Stimulated activated naive CD4-positive, alpha-beta T cell treated with Interleukin-2 at 50 U/mL for 16 hours (primary cell): ENCODE data around the gene CIAO2A.
"Not testable (repeated sequence)": the region's sequence is repeated elsewhere in the genome, so short reads cannot be mapped to it uniquely, and the experiment has no call there.

Experiments used
- DNase-seq: peaks from one replicate; lab custom pipeline; 2025; lab: John Stamatoyannopoulos, UW

The CIAO2A gene

GRCh38 chr15:64093627-64094417 is at the start of gene CIAO2A:
Gene CIAO2A, minus strand, starts transcription at chr15:64093838. Its CDS starts 70 bp downstream, at chr15:64093768.
- DNase-seq = peak; percentile 93

GRCh38 chr15:64143276-64143675 is 49.6 kb upstream of the CIAO2A start:
- DNase-seq = no peak

DNA sequence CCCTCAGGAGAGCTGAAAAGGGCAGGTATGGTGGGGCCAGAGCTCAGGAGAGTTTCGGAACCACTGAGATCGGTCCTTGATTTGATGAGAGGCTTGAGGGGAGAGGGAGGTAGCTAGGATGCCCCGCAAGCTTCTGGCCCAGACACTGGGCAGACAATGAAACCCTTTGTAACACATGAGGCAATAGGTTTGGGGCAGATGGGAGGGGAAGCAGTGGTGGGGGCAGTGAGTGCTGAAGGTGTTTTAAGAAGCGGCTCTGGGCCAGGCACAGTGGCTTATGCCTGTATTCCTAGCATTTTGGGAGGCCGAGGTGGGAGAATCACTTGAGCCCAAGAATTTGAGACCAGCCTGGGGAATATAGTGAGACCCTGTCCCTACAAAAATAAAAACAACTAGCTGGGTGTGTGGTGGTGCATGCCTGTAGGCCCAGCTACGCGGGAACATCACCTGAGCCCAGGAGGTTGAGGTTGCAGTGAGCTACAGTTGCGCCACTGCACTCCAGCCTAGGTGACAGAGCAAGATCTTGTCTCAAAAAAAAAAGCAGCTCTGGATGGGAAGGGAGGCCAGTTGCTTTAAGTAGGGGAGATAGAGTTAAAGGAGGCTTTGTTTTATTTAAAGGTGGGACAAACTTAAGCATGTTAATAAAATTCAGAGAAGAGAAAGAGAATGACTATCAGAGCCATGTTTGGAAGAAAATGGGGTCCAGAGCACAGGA is 48.3 kb upstream of the CIAO2A start:
- no peak for DNase-seq

DNA sequence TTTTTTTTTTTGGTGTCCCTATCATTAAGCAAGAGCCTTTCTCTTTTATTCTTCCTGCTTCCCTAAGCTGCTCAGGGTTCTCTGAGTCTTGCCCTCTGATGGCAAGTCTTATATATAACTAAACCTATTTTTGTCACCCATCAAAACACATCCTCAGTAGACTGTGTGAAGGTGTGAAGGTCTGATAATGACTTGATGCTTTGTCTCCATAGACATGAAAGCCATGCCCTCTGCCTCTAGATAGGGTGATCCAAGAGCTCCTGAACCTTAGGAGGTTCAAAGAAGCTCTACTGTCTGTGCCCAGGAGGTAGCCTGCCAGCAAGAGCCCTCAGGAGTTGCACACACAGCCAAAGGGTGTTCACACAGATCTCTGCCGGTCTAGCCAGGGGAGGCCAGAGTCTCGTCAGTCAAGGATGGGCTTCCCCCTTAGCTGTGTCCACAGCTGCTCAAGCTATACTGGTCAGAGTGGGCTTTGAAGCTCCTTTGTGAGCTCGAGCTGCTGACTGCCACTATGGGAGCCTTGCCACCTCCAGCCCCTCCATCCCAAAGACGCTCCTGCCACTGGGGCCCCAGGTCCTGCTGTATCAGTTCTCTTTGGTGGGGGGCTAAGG is 44.8 kb upstream of the CIAO2A start:
- no peak for DNase-seq

DNA sequence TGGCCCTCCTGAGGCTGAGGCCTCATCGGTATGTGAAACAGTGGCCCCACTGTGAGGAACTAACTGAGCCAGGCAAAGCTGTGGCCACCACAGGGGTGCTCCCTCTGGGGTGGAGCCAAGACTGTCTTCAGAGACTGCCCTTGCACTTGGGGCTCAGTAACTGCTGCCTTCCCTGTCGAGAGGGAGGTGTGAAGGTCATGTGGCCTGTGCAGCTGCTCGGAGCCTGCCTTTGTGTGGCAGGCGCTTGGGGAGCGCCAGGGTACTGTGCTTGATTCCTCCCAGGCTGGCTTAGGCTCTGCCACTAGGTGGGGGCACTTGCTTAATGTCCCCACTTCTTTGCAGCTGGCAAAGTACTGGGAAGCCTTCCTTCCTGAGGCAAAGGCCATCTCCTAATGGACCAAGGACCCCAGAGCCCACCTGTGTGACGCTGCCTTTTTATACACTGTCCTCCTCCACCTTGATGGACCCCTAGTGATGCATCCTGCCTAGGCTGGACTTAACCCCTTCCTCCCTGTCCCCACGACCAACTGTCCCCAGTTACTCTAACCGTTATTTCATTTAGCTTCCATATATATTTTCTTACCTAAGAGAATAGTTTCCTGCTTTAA is 43.7 kb upstream of the CIAO2A start:
- DNase-seq = no peak

DNA sequence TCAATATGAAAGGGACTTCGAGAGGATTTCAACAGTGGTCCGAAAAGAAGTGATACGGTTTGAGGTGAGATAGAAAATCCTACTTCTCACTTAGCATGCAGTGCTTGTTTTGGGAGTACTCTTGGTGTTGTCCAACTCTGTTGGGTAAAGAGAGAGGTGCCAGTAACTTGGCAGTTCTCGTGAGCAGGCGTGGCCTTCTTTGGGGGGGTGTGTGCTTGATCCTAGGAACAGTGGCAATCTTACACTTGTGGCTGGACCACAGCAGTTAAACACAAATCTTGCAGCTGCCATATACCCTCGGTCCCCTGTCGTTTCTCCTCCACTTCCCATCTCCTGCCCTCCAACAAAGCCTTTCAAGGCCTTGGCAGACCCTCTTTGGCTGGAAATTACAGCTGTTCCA is 42.7 kb upstream of the CIAO2A start:
- DNase-seq = no peak

- DNase-seq = no peak
These were observed 40.7 kb upstream of the CIAO2A start for GRCh38 chr15:64134345-64134829.

GRCh38 chr15:64133623-64134344 is 40.1 kb upstream of the CIAO2A start:
- no peak for DNase-seq

- no peak for DNase-seq
These were observed 38.6 kb upstream of the CIAO2A start for GRCh38 chr15:64132217-64132616.

- no peak for DNase-seq
These were observed 37.9 kb upstream of the CIAO2A start for GRCh38 chr15:64131547-64131946.

DNA sequence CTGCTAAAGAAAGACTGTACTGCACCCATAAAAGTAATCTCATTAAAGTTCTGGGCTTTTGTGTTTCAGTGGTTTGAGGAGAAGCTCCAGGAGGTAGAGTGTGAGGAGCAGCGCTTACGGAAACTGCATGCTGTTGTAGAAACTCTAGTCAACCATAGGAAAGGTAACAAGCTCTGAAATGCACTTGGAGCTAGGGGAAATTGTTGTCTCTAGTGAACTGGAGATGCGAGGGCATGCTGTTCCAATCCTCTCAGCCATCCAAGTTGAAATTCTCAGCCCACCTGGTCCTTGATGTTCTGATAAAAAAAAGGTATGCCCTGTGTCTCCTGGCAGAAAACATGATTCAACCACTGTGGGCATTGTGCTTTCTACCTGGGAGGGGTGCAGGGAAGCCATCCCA is 36.5 kb upstream of the CIAO2A start:
- no peak for DNase-seq

DNA sequence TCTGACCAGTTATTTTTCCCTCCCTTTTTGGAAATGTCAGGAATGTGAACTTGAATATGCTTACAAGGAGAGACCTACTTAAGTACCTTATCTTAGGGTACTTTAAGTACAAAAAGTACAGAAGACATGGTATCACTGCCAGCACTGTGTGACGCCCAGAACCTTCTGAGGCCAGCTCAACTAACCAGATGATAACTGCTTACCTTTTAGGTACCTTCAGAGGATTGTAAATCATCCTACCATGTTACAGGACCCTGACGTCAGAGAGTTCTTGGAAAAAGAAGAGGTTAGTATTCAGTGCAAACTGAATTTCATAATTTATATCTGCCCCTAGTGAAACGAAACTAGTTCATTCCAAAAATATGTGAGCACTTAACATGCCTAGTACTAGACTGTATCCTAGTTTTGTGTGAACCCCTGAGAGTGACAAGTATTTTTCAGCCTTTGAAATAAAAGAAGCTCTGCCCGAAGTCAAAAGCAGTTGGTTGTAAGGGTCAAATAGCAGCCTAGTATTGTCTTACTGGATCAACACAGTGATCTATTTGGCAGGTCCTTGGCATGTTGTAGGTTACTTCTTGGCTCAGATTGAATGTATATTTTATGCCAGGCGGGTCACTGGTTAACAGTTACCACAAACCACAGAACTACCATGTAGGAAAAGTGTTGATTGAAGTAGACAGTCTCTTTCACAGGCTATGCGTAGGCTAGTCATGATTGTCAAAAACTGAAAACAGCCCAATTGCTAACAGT is 34.1 kb upstream of the CIAO2A start:
- DNase-seq = no peak

DNA sequence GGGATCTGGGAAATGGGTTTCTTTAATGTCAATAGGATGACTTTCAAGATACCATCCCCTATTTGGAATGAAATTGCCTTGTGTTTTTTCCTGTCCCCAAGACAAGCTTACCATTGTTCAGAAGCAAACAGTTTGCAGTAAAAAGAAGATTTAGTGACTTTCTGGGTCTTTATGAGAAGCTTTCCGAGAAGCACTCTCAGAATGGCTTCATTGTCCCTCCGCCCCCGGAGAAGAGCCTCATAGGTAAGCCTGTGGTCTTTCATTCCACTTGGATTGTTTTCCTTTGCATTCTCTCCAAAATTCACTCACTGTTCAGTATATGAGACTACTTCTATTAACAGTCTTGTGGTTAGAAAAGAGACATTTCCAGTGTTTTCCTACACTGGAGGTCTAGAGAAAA is 32.3 kb upstream of the CIAO2A start:
- no peak for DNase-seq

- no peak for DNase-seq
These were observed 29.3 kb upstream of the CIAO2A start for GRCh38 chr15:64122936-64123351.

GRCh38 chr15:64122444-64122843 is 28.8 kb upstream of the CIAO2A start:
- no peak for DNase-seq

DNA sequence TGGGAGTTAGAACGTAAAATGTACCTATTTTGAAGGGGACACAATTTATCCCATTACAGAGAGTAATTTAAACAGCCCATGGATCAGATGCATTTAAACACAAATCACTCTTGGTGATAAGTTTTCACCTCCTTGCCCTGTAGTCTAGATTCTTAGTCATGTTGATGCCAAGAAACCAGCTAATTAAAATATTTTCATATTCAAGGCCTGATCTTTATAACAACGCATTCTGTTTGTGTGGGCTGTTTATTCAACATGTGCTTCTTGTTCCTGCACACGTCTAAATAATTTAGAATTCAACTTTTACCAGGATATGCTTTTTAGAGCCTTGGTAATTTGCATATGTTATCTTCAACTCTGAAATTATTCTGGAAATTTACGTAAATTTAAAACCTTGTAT is 28.0 kb upstream of the CIAO2A start:
- no peak for DNase-seq

- not testable (repeated sequence) for DNase-seq
These were observed 26.7 kb upstream of the CIAO2A start for GRCh38 chr15:64120322-64120721.

DNA sequence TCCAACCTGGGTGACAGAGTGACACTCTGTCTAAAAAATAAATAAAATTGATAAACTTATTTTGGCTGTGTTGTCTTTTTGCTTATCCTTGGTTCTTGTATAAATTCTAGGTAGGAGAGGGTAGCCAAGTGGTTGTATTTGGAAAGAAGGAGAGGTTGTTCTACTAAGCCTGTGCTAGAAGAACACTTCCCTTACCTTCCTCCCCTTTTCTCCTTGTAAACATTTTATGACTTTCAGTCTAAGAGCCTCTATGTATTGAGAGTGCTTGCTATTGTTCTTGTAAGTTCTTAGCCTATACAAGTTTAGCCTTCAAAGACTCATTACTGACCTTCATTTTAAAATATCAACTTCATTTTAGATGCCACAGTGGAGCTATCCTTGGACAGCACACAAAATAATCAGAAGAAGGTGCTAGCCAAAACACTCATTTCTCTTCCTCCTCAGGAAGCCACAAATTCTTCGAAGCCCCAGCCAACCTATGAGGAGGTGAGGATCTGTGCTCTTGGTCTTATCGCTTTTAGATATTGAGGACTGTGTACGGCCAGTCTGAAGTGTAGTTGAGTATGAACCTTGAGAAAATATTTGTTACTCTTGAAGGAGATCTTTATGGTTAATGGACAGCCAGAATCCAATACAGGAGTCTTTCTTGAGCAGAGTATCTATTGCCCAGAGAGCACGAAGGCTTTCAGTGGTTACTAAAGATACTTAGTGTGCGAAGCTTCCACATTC is 24.3 kb upstream of the CIAO2A start:
- no peak for DNase-seq

DNA sequence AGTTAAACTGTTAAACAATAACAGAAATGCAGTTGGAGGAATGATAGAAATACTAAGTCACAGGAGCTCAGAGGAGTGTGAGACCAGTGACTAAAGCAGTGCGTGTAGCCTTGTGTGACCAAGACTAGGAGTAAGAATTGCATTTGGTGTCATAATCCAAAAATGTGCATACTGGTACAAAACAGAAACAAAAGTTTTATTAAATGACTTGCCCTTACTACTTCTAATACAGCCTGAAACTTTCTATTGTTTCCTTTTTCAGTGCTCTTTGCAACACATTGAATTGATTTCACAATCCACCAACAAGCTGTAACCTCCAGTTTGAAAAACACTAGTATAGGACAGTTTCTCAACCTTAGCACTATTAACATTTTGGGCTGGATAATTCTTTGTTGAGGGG is 19.3 kb upstream of the CIAO2A start:
- no peak for DNase-seq

DNA sequence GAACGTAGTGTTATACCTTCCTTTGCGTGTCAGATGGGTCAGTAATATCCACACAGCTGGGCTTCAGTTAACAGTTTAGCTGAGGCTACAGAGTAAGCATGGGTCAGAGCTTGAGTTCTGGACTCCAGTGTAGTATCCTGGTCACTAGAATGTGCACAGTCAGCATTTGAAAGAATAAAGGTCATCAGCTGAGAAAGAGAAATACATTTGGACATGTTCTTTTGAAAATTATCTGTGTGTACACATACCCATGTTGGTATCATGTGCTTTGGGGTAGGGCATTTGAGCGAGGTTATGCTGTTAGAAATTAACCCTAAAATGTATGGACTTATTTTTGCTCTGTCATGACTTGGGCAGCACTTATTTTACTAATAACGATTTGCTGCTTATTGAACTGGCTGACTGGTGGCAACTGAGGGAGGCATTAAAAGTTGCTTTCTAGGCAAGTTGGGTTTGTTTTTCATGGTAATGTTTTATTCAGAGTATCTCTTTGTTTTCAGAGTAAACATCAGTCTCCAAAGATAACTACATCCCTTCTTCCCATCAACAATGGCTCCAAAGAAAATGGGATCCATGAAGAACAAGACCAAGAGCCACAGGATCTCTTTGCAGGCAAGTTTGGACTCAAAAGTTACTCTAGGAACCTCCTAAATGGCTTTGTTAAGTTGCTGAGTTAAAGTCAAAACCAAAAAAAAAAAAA is 18.6 kb upstream of the CIAO2A start:
- no peak for DNase-seq
